NT2/D1 (cell line): ENCODE data around the gene PLTP.

Source experiments
- DNase-seq: peaks from one replicate; pipeline ENCODE4 v3.0.0-alpha.2; 2011; ENCODE audit warnings: low read depth, low spot score
- H3K27me3 ChIP-seq: 2 replicates; pipeline ENCODE4 v1.6.0; 2011; ENCODE audit warnings: mild to moderate bottlenecking; ENCODE audit not compliant: insufficient read length, insufficient read depth
- H3K36me3 ChIP-seq: 2 replicates; pipeline ENCODE4 v1.6.1; 2011; ENCODE audit warnings: mild to moderate bottlenecking, low read length, mixed read lengths; ENCODE audit not compliant: insufficient read depth, insufficient read length
- H3K4me1 ChIP-seq: 2 replicates; pipeline ENCODE4 v1.5.1; 2011; ENCODE audit not compliant: insufficient read depth, insufficient read length
- H3K4me3 ChIP-seq: 2 replicates; pipeline ENCODE4 v1.5.1; 2011; ENCODE audit warnings: low read depth; ENCODE audit not compliant: insufficient read length
- H3K9ac ChIP-seq: 2 replicates; pipeline ENCODE4 v1.6.0; 2011; ENCODE audit warnings: low read depth; ENCODE audit not compliant: insufficient read length
- H3K9me3 ChIP-seq: 2 replicates; pipeline ENCODE4 v1.5.1; 2011; ENCODE audit warnings: mild to moderate bottlenecking, low read length; ENCODE audit not compliant: insufficient read depth
- SUZ12 ChIP-seq: IDR thresholded peaks from 2 replicates; pipeline ENCODE4 v1.6.1; 2011; ENCODE audit not compliant: insufficient read length, insufficient read depth; ENCODE audit errors: extremely low read depth
- YY1 ChIP-seq: IDR thresholded peaks from 2 replicates; pipeline ENCODE4 v1.6.1; 2011; ENCODE audit not compliant: insufficient read length, insufficient read depth
- ZNF274 ChIP-seq: IDR thresholded peaks from 2 replicates; pipeline ENCODE4 v1.6.1; 2011; ENCODE audit warnings: mild to moderate bottlenecking, low read depth, low read length

The PLTP gene

DNA sequence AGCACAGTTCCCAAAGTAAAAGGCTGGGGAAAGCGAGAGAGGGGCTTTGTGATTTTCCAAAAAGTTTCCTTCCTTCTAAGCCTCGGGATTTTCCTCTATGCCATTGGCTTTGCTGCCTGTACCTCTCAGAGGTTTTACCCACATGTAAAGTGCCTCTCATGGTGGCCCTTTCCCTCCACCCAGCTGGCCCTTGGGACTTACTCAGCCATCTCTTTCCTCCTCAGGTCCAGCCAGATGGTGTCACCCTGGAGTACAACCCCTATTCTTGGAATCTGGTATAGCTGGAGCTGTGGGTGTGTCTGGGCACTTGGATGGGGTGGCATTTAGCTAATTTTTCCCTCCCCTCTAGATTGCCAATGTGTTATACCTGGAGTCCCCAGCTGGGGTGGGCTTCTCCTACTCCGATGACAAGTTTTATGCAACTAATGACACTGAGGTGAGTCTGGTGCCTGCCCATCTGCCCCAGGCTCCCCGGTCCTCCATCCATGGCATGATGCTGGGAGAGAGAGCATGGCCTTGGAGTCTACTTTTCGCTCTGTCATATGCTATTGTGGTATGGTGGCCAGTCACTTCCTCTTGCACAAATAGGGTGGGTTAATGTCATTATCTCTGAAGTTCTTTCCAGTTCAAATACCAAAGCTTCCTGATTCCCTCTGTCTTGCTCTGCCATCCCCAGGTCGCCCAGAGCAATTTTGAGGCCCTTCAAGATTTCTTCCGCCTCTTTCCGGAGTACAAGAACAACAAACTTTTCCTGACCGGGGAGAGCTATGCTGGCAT is 19.7 kb downstream of the PLTP start:
- Histone ChIP-seq H3K9ac (peak overlapping the region; percentile 94), H3K36me3 (peaks cover 39% of the 10 kb centered on the region), H3K4me1 (peaks cover 4% of the 10 kb centered on the region), H3K27me3 (no peaks in the 10 kb centered on the region), H3K9me3 (no peaks in the 10 kb centered on the region), H3K4me3 (peak overlapping the region; percentile 83)
- TF ChIP-seq YY1 (no peak), SUZ12 (no peak), ZNF274 (no peak)
- DNase-seq, result no peak

GRCh38 chr20:45890985-45891983 is 20.7 kb downstream of the PLTP start, which contains the start of the genes CTSA and NEURL2:
CTSA (plus strand) TSS chr20:45891335; CDS start chr20:45891569, 234 bp downstream.
NEURL2 (minus strand) TSS chr20:45891208; CDS start chr20:45890991, 217 bp downstream.
- DNase-seq, result peak; percentile 86
- Histone ChIP-seq H3K4me3 (peak within 1 kb of the TSS; percentile 83), H3K4me1 (peaks cover 4% of the 10 kb centered on the region), H3K9me3 (no peaks in the 10 kb centered on the region), H3K36me3 (peaks cover 40% of the 10 kb centered on the region), H3K27me3 (no peaks in the 10 kb centered on the region), H3K9ac (peak within 1 kb of the TSS; percentile 94)
- TF ChIP-seq SUZ12 (no peak), ZNF274 (no peak), YY1 (peak; percentile 54)

- H3K9me3 ChIP-seq, result no peaks in the 10 kb centered on the region
- H3K9ac ChIP-seq, result peak overlapping the region; percentile 94
- peak overlapping the region; percentile 83 for H3K4me3 ChIP-seq
- no peak for TF ChIP-seq SUZ12
- TF ChIP-seq ZNF274, result no peak
- no peak for TF ChIP-seq YY1
- peaks cover 40% of the 10 kb centered on the region for H3K36me3 ChIP-seq
- no peaks in the 10 kb centered on the region for H3K27me3 ChIP-seq
- peak; percentile 80 for DNase-seq
- H3K4me1 ChIP-seq, result peaks cover 4% of the 10 kb centered on the region
These were observed 21.6 kb downstream of the PLTP start for GRCh38 chr20:45890077-45890984.

GRCh38 chr20:45888681-45889080 is 23.3 kb downstream of the PLTP start:
- Histone ChIP-seq H3K9ac (no peak overlapping the region), H3K4me3 (no peak overlapping the region), H3K27me3 (no peaks in the 10 kb centered on the region), H3K9me3 (no peaks in the 10 kb centered on the region), H3K36me3 (peaks cover 29% of the 10 kb centered on the region), H3K4me1 (peaks cover 4% of the 10 kb centered on the region)
- no peak for DNase-seq
- no peak for TF ChIP-seq ZNF274
- no peak for TF ChIP-seq SUZ12
- no peak for TF ChIP-seq YY1

- Histone ChIP-seq H3K9me3 (no peaks in the 10 kb centered on the region), H3K4me1 (peaks cover 4% of the 10 kb centered on the region), H3K36me3 (peaks cover 33% of the 10 kb centered on the region), H3K27me3 (no peaks in the 10 kb centered on the region), H3K4me3 (no peak within 1 kb of the TSS), H3K9ac (peak within 1 kb of the TSS; percentile 26)
- no peak for TF ChIP-seq SUZ12
- TF ChIP-seq ZNF274, result no peak
- no peak for TF ChIP-seq YY1
- DNase-seq, result no peak
These were observed 24.6 kb downstream of the PLTP start, which contains the start of gene SPATA25 for GRCh38 chr20:45887346-45887715. SPATA25 (minus strand) TSS chr20:45887622; CDS start chr20:45887590, 32 bp downstream.

DNA sequence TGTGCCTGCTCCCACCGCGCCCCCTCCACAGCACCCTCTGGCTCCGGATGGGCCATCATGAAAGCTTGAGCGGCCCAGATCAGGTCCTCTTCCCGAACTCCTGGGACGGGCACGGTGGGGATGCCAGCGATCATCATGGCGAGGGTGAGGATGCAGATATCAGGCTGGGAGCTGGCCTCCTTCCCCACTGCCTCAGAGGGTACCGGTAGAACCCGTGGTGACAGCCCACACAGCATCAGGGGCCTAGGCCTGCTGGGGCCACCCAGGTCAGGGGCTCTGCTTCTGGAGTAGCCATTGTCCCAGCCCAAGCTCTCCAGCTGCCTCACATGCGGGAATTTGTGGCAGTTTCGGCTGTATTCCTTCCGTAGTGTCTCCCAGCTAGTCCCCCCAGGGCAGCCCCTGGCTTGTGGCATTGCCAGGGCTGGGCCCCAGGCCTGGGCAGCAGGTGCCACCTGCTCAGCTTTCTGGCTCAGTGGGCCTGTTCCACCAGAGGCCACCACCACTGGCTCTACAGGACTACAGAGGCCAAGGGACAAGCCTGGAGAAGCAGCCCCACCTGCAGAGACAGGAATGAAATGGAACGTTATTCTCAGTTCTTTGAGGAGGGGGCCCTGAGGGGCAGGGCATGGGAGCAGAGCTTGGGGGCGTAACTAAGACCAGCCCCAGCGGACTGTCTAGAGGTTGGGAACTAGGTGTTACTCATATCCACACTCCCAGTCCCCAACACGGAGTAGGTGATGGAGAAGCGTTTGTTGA is 25.2 kb downstream of the PLTP start:
- H3K4me1 ChIP-seq, result peaks cover 4% of the 10 kb centered on the region
- DNase-seq, result no peak
- H3K4me3 ChIP-seq, result no peak overlapping the region
- H3K36me3 ChIP-seq, result peaks cover 33% of the 10 kb centered on the region
- H3K9ac ChIP-seq, result peak overlapping the region; percentile 26
- no peaks in the 10 kb centered on the region for H3K27me3 ChIP-seq
- TF ChIP-seq ZNF274, result no peak
- TF ChIP-seq YY1, result no peak
- TF ChIP-seq SUZ12, result no peak
- no peaks in the 10 kb centered on the region for H3K9me3 ChIP-seq
